ENCODE results near the gene FBXW4. TPM values are rescaled to one million over a fixed set of nuclear protein-coding genes. Genes with fewer than 3 reads are reported as not detected.

The FBXW4 gene
- total RNA-seq, 1 donor from 2014 or later, result 21.9 TPM

DNA sequence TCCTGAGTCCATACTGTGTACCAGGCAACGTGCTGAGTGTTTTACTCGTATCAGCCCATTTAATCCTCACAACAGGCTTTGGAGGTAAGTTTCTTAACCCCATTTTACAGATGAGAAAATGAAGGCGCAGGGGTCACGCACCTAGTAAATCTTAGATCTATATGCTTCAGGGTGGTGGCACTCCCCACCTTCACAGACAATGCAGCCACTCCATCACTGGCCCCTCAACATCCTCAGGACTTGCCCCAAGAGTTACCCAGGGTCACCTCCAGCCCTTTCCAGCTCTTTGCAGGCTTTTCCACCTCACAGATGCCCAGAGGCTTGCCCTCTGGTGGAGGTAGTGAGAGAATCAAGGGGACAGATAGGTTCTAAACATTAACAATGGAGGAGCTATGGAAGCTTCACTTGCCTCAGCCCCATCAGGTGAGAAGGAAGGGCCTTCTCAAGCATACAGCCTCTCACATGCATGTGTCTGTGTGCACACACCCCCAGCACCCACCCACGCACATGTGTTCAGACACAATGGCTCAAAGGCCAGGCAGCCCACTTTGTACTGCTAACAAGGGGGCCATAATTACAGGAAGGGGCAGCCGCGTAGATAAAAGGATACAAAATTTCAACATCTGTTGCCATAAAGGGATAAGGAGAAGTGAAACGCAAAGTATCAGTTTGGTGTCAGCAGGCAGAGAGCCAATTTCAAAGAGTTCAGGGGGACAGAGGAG is 77.7 kb downstream of the FBXW4 start:
- Histone ChIP-seq H3K27ac (ENCODE audit: low read depth, low read length) (no peak overlapping the region), H2AFZ (ENCODE audit: low read depth, low read length) (no peak overlapping the region), H3K4me2 (ENCODE audit: low read length) (no peak overlapping the region), H3K36me3 (ENCODE audit: insufficient read depth, low read length) (no peaks in the 10 kb centered on the region), H4K20me1 (ENCODE audit: insufficient read depth, low read length) (peaks cover 14% of the 10 kb centered on the region), H3K4me1 (ENCODE audit: insufficient read depth, low read length) (no peaks in the 10 kb centered on the region), H3K9ac (ENCODE audit: low read length) (no peak overlapping the region), H3K27me3 (ENCODE audit: insufficient read depth, low read length) (no peaks in the 10 kb centered on the region), H3K4me3 (ENCODE audit: insufficient read depth, low read depth, low read length) (no peak overlapping the region), H3K79me2 (ENCODE audit: insufficient read depth, low read length) (no peaks in the 10 kb centered on the region), H3K9me3 (ENCODE audit: insufficient read depth, low read depth, low read length) (no peaks in the 10 kb centered on the region)
- peaks cover 5% of the 10 kb centered on the region for H3K4me1 Mint-ChIP-seq (ENCODE audit: low read depth, unreplicated experiment)
- DNase-seq (ENCODE audit: low read depth), result no peak
- H3K27ac Mint-ChIP-seq (ENCODE audit: unreplicated experiment), result no peak overlapping the region
- peaks cover 25% of the 10 kb centered on the region for H3K36me3 Mint-ChIP-seq (ENCODE audit: low read depth, unreplicated experiment)
- no peaks in the 10 kb centered on the region for H3K27me3 Mint-ChIP-seq (ENCODE audit: low read depth, unreplicated experiment)
- H3K4me3 Mint-ChIP-seq (ENCODE audit: unreplicated experiment), result no peak overlapping the region
- FAIRE-seq, result no peak
- H3K9me3 Mint-ChIP-seq (ENCODE audit: unreplicated experiment), result no peaks in the 10 kb centered on the region
- no peak for TF ChIP-seq EZH2 (IDR thresholded peaks at IDR 0.05; ENCODE audit: insufficient read depth, low read length)
- TF ChIP-seq, protein P1, sequence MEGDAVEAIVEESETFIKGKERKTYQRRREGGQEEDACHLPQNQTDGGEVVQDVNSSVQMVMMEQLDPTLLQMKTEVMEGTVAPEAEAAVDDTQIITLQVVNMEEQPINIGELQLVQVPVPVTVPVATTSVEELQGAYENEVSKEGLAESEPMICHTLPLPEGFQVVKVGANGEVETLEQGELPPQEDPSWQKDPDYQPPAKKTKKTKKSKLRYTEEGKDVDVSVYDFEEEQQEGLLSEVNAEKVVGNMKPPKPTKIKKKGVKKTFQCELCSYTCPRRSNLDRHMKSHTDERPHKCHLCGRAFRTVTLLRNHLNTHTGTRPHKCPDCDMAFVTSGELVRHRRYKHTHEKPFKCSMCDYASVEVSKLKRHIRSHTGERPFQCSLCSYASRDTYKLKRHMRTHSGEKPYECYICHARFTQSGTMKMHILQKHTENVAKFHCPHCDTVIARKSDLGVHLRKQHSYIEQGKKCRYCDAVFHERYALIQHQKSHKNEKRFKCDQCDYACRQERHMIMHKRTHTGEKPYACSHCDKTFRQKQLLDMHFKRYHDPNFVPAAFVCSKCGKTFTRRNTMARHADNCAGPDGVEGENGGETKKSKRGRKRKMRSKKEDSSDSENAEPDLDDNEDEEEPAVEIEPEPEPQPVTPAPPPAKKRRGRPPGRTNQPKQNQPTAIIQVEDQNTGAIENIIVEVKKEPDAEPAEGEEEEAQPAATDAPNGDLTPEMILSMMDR (IDR thresholded peaks at IDR 0.05; ENCODE audit: insufficient read depth, low read depth, low read length), result no peak

DNA sequence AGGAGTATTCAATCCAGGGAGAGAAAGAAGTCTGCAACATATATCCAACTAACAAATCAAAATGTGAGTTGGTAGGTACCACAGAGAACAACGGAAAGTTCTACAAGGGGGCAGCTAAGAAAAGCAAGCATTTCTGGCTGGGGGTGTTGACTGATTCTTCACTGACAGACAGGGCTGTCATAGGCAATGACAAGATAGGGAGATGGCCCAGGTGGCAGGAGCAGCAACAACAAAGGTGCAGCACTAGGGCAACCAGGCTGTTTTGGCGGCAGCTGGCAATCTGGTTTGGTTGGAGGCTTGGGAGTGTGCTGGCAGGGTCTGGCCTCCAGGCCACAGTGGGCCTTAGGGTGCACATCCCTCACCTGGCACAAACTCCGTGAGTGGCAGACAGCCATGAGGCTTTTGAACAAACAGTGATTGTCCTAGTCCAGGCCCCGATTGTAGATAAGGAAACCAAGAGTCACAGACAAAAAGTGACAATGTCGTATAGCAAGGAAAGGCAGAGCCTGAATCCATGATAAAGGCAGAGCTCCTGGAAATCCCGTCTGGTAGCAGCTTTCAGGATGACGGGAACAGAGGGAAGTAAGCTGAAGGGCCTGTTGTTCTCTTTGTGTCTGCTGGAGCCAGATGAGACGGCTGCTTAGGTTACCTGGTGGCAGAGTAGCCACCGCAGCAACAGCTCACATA is 78.4 kb downstream of the FBXW4 start:
- H3K79me2 ChIP-seq (ENCODE audit: insufficient read depth, low read length), result no peaks in the 10 kb centered on the region
- H3K27ac ChIP-seq (ENCODE audit: low read depth, low read length), result no peak overlapping the region
- H3K36me3 ChIP-seq (ENCODE audit: insufficient read depth, low read length), result no peaks in the 10 kb centered on the region
- no peaks in the 10 kb centered on the region for H3K27me3 Mint-ChIP-seq (ENCODE audit: low read depth, unreplicated experiment)
- no peak for DNase-seq (ENCODE audit: low read depth)
- H3K27me3 ChIP-seq (ENCODE audit: insufficient read depth, low read length), result no peaks in the 10 kb centered on the region
- no peak overlapping the region for H3K9ac ChIP-seq (ENCODE audit: low read length)
- H3K9me3 Mint-ChIP-seq (ENCODE audit: unreplicated experiment), result no peaks in the 10 kb centered on the region
- peaks cover 14% of the 10 kb centered on the region for H4K20me1 ChIP-seq (ENCODE audit: insufficient read depth, low read length)
- no peak overlapping the region for H3K4me2 ChIP-seq (ENCODE audit: low read length)
- no peaks in the 10 kb centered on the region for H3K9me3 ChIP-seq (ENCODE audit: insufficient read depth, low read depth, low read length)
- H3K4me1 ChIP-seq (ENCODE audit: insufficient read depth, low read length), result no peaks in the 10 kb centered on the region
- no peak overlapping the region for H2AFZ ChIP-seq (ENCODE audit: low read depth, low read length)
- no peak overlapping the region for H3K4me3 Mint-ChIP-seq (ENCODE audit: unreplicated experiment)
- H3K36me3 Mint-ChIP-seq (ENCODE audit: low read depth, unreplicated experiment), result peaks cover 27% of the 10 kb centered on the region
- H3K4me3 ChIP-seq (ENCODE audit: insufficient read depth, low read depth, low read length), result no peak overlapping the region
- no peak for FAIRE-seq
- TF ChIP-seq EZH2 (IDR thresholded peaks at IDR 0.05; ENCODE audit: insufficient read depth, low read length), result no peak
- TF ChIP-seq, protein P1 (IDR thresholded peaks at IDR 0.05; ENCODE audit: insufficient read depth, low read depth, low read length), result no peak
- H3K27ac Mint-ChIP-seq (ENCODE audit: unreplicated experiment), result no peak overlapping the region
- peaks cover 5% of the 10 kb centered on the region for H3K4me1 Mint-ChIP-seq (ENCODE audit: low read depth, unreplicated experiment)

All from astrocyte (in vitro differentiated cells and primary cell).